CD14-positive monocyte (primary cell): ENCODE measurements around the gene AMBP. TPM values are rescaled to one million over a fixed set of nuclear protein-coding genes. Genes with fewer than 3 reads are reported as not detected.

Experiments
- DNase-seq, 3 donors: peaks; one replicate each; pipeline ENCODE4 v3.0.0-alpha.2; 2011 to 2022
- H2AFZ ChIP-seq: 2 replicates; pipeline ENCODE4 v1.6.0; 2012; ENCODE audit warnings: mild to moderate bottlenecking, low read depth, low read length, inconsistent platforms; ENCODE audit not compliant: insufficient read depth, poor library complexity, severe bottlenecking
- H3K27ac ChIP-seq, 2 donors: 1 replicate in 1 of 2; 2 replicates in 1 of 2; pipeline ENCODE4 v1.5.1; 2012 to 2013; ENCODE audit warnings: low read length in 2 of 2, control low read depth in 1 of 2, inconsistent platforms in 1 of 2, low read depth in 1 of 2, mild to moderate bottlenecking in 1 of 2
- H3K27me3 ChIP-seq, 2 donors: one replicate each; pipeline versions ENCODE4 v1.6.0 to v1.6.1; 2011 to 2013; ENCODE audit warnings: low read length in 2 of 2; ENCODE audit not compliant: control insufficient read depth in 2 of 2, insufficient read depth in 2 of 2
- H3K36me3 ChIP-seq, 2 donors: replicated peaks in 1 of 2; 1 replicate in 1 of 2; 2 replicates in 1 of 2; pipeline versions ENCODE4 v1.5.1 to v1.6.1; 2012 to 2013; ENCODE audit warnings: low read length in 2 of 2, control low read depth in 1 of 2, inconsistent platforms in 1 of 2, mild to moderate bottlenecking in 1 of 2; ENCODE audit not compliant: insufficient read depth in 2 of 2, control insufficient read depth in 1 of 2
- H3K4me1 ChIP-seq, 2 donors: 1 replicate in 1 of 2; 2 replicates in 1 of 2; pipeline versions ENCODE4 v1.5.1 to v1.6.1; 2012 to 2013; ENCODE audit warnings: low read length in 2 of 2, control low read depth in 1 of 2, inconsistent platforms in 1 of 2, mild to moderate bottlenecking in 1 of 2, moderate library complexity in 1 of 2; ENCODE audit not compliant: insufficient read depth in 2 of 2, control insufficient read depth in 1 of 2
- H3K4me2 ChIP-seq: replicated peaks from 2 replicates; pipeline ENCODE3; 2012; ENCODE audit warnings: low read length, moderate library complexity, mild to moderate bottlenecking; ENCODE audit not compliant: poor library complexity, severe bottlenecking; ENCODE audit errors: extremely low read depth
- H3K4me3 ChIP-seq, 3 experiments: fragments of 200-600 bp in 1 of 3; sonication (generic) in 1 of 3; replicated peaks in 1 of 3; 1 replicate in 2 of 3; 2 replicates in 1 of 3; pipeline ENCODE4 v1.5.1; 2011 to 2013; ENCODE audit warnings: low read length in 3 of 3, mild to moderate bottlenecking in 3 of 3, control low read depth in 2 of 3, low read depth in 2 of 3, inconsistent platforms in 1 of 3, moderate library complexity in 1 of 3
- H3K79me2 ChIP-seq: 2 replicates; pipeline ENCODE4 v1.6.0; 2012; ENCODE audit warnings: mild to moderate bottlenecking, control low read depth, inconsistent platforms, low read length, moderate library complexity; ENCODE audit not compliant: insufficient read depth
- H3K9ac ChIP-seq: 2 replicates; pipeline ENCODE4 v1.6.0; 2017; ENCODE audit warnings: low read length, mild to moderate bottlenecking; ENCODE audit not compliant: insufficient read depth, poor library complexity, severe bottlenecking
- H3K9me3 ChIP-seq, 2 donors: replicated peaks in 1 of 2; 1 replicate in 1 of 2; 2 replicates in 1 of 2; pipeline versions ENCODE4 v1.5.1 to v1.6.1; 2012 to 2013; ENCODE audit warnings: low read length in 2 of 2, control low read depth in 1 of 2; ENCODE audit not compliant: control insufficient read depth in 1 of 2, insufficient read depth in 1 of 2
- H4K20me1 ChIP-seq: 2 replicates; pipeline ENCODE4 v1.6.0; 2012; ENCODE audit warnings: mild to moderate bottlenecking, low read length, control low read depth, moderate library complexity; ENCODE audit not compliant: insufficient read depth
- H3K27ac Mint-ChIP-seq, 7 donors: one replicate each; pipeline ENCODE4 v1.8.0; 2020; ENCODE audit warnings: mild to moderate bottlenecking in 7 of 7, mixed read lengths in 7 of 7, moderate library complexity in 6 of 7, inconsistent platforms in 2 of 7
- H3K27me3 Mint-ChIP-seq, 3 donors: one replicate each; pipeline ENCODE4 v1.8.0; 2021 to 2022; ENCODE audit warnings: low read depth in 3 of 3, mild to moderate bottlenecking in 3 of 3, mixed read lengths in 3 of 3, moderate library complexity in 3 of 3, inconsistent platforms in 1 of 3
- H3K36me3 Mint-ChIP-seq, 2 donors: one replicate each; pipeline ENCODE4 v1.8.0; 2020; ENCODE audit warnings: mixed read lengths in 2 of 2, inconsistent platforms in 1 of 2, mild to moderate bottlenecking in 1 of 2
- H3K4me1 Mint-ChIP-seq: one replicate; pipeline ENCODE4 v1.8.0; 2020; ENCODE audit warnings: mild to moderate bottlenecking, mixed read lengths
- H3K4me3 Mint-ChIP-seq, 2 donors: one replicate each; pipeline ENCODE4 v1.8.0; 2020; ENCODE audit warnings: mild to moderate bottlenecking in 2 of 2, mixed read lengths in 2 of 2, moderate library complexity in 1 of 2
- H3K9me3 Mint-ChIP-seq, 7 donors: one replicate each; pipeline ENCODE4 v1.8.0; 2020 to 2022; ENCODE audit warnings: mixed read lengths in 7 of 7, mild to moderate bottlenecking in 6 of 7, moderate library complexity in 6 of 7, inconsistent platforms in 2 of 7
- WGBS: methylation state at CpG from one replicate; pipeline ENCODE4 v1.1.5; 2013; ENCODE audit warnings: missing lambda C conversion rate; ENCODE audit not compliant: insufficient coverage; 5-methylcytosine and 5-hydroxymethylcytosine counted together
- intact Hi-C, 2 donors: fragments of 100-400 bp; cut with micrococcal nuclease; formaldehyde crosslinking; loops; one replicate each; pipeline versions ENCODE4 v1.15.0 to v1.15.1; 2023
- polyA plus RNA-seq, 3 donors: library from polyadenylated mRNA; depleted of rRNA in 1 of 3; unstranded in 2 of 3; stranded (reverse) in 1 of 3; fragments of 300-500 nt in 2 of 3; fragments of >200 nt in 1 of 3; fragmentation: Illumina TruSeq in 2 of 3; gene quantifications; 1 replicate in 2 of 3; 2 replicates in 1 of 3; pipeline ENCODE4 v1.2.3, GENCODE V29; 2012 to 2021
- TF ChIP-seq, protein P1 (sequence below): fragments of 200-600 bp; IDR thresholded peaks from one replicate; pipeline ENCODE4 v1.8.0; 2022; ENCODE audit warnings: antibody characterized with exemption, mild to moderate bottlenecking

AMBP gene
- polyA plus RNA-seq, 3 donors: not detected

DNA sequence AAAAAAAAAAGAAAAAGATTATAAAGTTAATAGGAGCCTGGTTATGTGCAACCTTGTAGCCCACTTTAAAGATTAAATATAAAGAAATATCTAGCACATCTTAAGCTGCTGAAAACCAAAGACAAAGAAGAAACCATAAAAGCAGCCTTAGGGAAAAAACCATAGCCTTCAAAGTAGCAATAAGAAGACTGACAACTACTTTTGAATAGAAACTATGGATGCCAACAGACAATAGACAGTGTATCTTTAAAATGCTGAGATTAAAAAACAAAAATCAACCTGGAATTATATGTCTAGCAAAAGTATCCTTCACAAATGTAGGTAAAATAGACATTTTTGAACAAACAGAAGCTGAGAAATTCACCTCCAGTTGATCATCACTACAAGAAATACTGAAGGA lies 24.4 kb upstream of the AMBP start:
- H3K27ac Mint-ChIP-seq: no peak overlapping the region
- Histone ChIP-seq H3K27ac (no peak overlapping the region), H3K36me3 (no peaks in the 10 kb centered on the region), H3K4me1 (peaks cover 0 to 7% of the 10 kb centered on the region in 2 donors), H2AFZ (no peak overlapping the region), H3K4me3 (no peak overlapping the region), H3K9ac (no peak overlapping the region), H3K4me2 (no peak overlapping the region), H3K79me2 (no peaks in the 10 kb centered on the region), H4K20me1 (no peaks in the 10 kb centered on the region), H3K9me3 (peaks cover 2 to 5% of the 10 kb centered on the region in 2 donors), H3K27me3 (peaks cover 3 to 25% of the 10 kb centered on the region in 2 donors)
- H3K27me3 Mint-ChIP-seq: peaks cover 13 to 53% (median 38%) of the 10 kb centered on the region in 3 donors
- intact Hi-C loops: no loop called here
- peaks cover 4 to 19% (median 15%) of the 10 kb centered on the region in 7 donors for H3K9me3 Mint-ChIP-seq
- no peaks in the 10 kb centered on the region for H3K36me3 Mint-ChIP-seq
- H3K4me3 Mint-ChIP-seq: no peak overlapping the region
- H3K4me1 Mint-ChIP-seq: peaks cover 3% of the 10 kb centered on the region
- TF ChIP-seq, protein P1, sequence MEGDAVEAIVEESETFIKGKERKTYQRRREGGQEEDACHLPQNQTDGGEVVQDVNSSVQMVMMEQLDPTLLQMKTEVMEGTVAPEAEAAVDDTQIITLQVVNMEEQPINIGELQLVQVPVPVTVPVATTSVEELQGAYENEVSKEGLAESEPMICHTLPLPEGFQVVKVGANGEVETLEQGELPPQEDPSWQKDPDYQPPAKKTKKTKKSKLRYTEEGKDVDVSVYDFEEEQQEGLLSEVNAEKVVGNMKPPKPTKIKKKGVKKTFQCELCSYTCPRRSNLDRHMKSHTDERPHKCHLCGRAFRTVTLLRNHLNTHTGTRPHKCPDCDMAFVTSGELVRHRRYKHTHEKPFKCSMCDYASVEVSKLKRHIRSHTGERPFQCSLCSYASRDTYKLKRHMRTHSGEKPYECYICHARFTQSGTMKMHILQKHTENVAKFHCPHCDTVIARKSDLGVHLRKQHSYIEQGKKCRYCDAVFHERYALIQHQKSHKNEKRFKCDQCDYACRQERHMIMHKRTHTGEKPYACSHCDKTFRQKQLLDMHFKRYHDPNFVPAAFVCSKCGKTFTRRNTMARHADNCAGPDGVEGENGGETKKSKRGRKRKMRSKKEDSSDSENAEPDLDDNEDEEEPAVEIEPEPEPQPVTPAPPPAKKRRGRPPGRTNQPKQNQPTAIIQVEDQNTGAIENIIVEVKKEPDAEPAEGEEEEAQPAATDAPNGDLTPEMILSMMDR: no peak
- DNase-seq: no peak

DNA sequence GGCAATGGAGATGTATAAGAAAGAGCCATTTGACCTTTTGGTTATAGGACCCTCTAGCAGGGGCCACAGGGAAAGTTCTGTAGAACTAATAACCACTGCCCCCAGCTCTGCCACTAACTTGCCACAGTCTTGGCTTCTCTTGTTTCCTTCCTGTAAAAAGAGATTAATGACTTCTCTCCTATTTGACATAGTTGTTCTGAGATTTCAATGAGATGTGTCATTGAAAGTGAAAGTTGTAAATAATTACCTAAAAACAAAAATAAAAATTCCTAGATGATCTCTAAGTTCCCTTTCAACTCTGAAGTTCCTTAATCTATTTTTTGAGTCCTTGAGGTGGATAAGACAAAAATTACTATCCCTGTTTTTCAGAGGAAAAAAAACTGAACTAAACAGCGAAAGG lies 22.4 kb upstream of the AMBP start:
- Mint-ChIP-seq H3K36me3 (no peaks in the 10 kb centered on the region), H3K9me3 (peaks cover 4 to 19% (median 16%) of the 10 kb centered on the region in 7 donors), H3K4me1 (peaks cover 4% of the 10 kb centered on the region), H3K27ac (no peak overlapping the region), H3K27me3 (peaks cover 26 to 68% (median 48%) of the 10 kb centered on the region in 3 donors), H3K4me3 (no peak overlapping the region)
- Histone ChIP-seq H3K79me2 (no peaks in the 10 kb centered on the region), H3K4me1 (peaks cover 0 to 8% of the 10 kb centered on the region in 2 donors), H3K27me3 (peaks cover 3 to 34% of the 10 kb centered on the region in 2 donors), H4K20me1 (no peaks in the 10 kb centered on the region), H3K27ac (no peak overlapping the region), H3K4me3 (no peak overlapping the region), H3K9me3 (peaks cover 4 to 5% of the 10 kb centered on the region in 2 donors), H3K9ac (no peak overlapping the region), H3K4me2 (no peak overlapping the region), H3K36me3 (no peaks in the 10 kb centered on the region), H2AFZ (no peak overlapping the region)
- TF ChIP-seq, protein P1: no peak
- no CpG with 5 or more reads among the region's 1 CpG for WGBS
- intact Hi-C loops: no loop called here
- DNase-seq: no peak
